Astrocyte (in vitro differentiated cells and primary cell): ENCODE data around the gene BMAL2. TPM values are rescaled to one million over a fixed set of nuclear protein-coding genes. Genes with fewer than 3 reads are reported as not detected.

Experiments
- DNase-seq: peaks from one replicate; pipeline ENCODE4 v3.0.0-alpha.2; 2010; ENCODE audit warnings: low read depth
- FAIRE-seq: peaks from 2 replicates; lab custom pipeline; 2011; peaks lifted over from hg19 to GRCh38; lab: Jason Lieb, UNC
- H2AFZ ChIP-seq: 2 replicates; pipeline ENCODE4 v1.6.0; 2012; ENCODE audit warnings: low read depth, low read length, inconsistent platforms
- H3K27ac ChIP-seq: 2 replicates; pipeline ENCODE4 v1.5.1; 2011; ENCODE audit warnings: low read depth, low read length, inconsistent platforms
- H3K27me3 ChIP-seq: 2 replicates; pipeline ENCODE4 v1.6.0; 2011; ENCODE audit warnings: low read length, inconsistent platforms; ENCODE audit not compliant: insufficient read depth
- H3K36me3 ChIP-seq: 2 replicates; pipeline ENCODE4 v1.5.1; 2011; ENCODE audit warnings: low read length, inconsistent platforms; ENCODE audit not compliant: insufficient read depth
- H3K4me1 ChIP-seq: 2 replicates; pipeline ENCODE4 v1.5.1; 2011; ENCODE audit warnings: low read length, inconsistent platforms; ENCODE audit not compliant: insufficient read depth
- H3K4me2 ChIP-seq: 2 replicates; pipeline ENCODE4 v1.6.0; 2012; ENCODE audit warnings: low read length, inconsistent platforms
- H3K4me3 ChIP-seq: 2 replicates; pipeline ENCODE4 v1.5.1; 2011; ENCODE audit warnings: low read depth, mild to moderate bottlenecking, low read length, inconsistent platforms; ENCODE audit not compliant: insufficient read depth
- H3K79me2 ChIP-seq: 2 replicates; pipeline ENCODE4 v1.6.0; 2012; ENCODE audit warnings: mild to moderate bottlenecking, low read length, inconsistent platforms; ENCODE audit not compliant: insufficient read depth
- H3K9ac ChIP-seq: 2 replicates; pipeline ENCODE4 v1.6.0; 2012; ENCODE audit warnings: mild to moderate bottlenecking, low read length, inconsistent platforms
- H3K9me3 ChIP-seq: 2 replicates; pipeline ENCODE4 v1.5.1; 2012; ENCODE audit warnings: low read depth, mild to moderate bottlenecking, low read length, inconsistent platforms; ENCODE audit not compliant: insufficient read depth
- H4K20me1 ChIP-seq: 2 replicates; pipeline ENCODE4 v1.6.0; 2012; ENCODE audit warnings: low read length, inconsistent platforms; ENCODE audit not compliant: insufficient read depth
- H3K27ac Mint-ChIP-seq: one replicate; pipeline ENCODE4 v1.8.0; 2021; ENCODE audit warnings: mild to moderate bottlenecking, mixed read lengths; ENCODE audit not compliant: unreplicated experiment
- H3K27me3 Mint-ChIP-seq: one replicate; pipeline ENCODE4 v1.8.0; 2021; ENCODE audit warnings: low read depth, mixed read lengths; ENCODE audit not compliant: unreplicated experiment
- H3K36me3 Mint-ChIP-seq: one replicate; pipeline ENCODE4 v1.8.0; 2021; ENCODE audit warnings: low read depth, mixed read lengths; ENCODE audit not compliant: unreplicated experiment
- H3K4me1 Mint-ChIP-seq: one replicate; pipeline ENCODE4 v1.8.0; 2021; ENCODE audit warnings: low read depth, mixed read lengths; ENCODE audit not compliant: unreplicated experiment
- H3K4me3 Mint-ChIP-seq: one replicate; pipeline ENCODE4 v1.8.0; 2021; ENCODE audit warnings: mild to moderate bottlenecking, moderate library complexity, mixed read lengths; ENCODE audit not compliant: unreplicated experiment
- H3K9me3 Mint-ChIP-seq: one replicate; pipeline ENCODE4 v1.8.0; 2021; ENCODE audit warnings: mild to moderate bottlenecking, mixed read lengths; ENCODE audit not compliant: unreplicated experiment
- EZH2 ChIP-seq: IDR thresholded peaks from 2 replicates; pipeline ENCODE4 v1.6.1; 2012; ENCODE audit warnings: mild to moderate bottlenecking, low read length, inconsistent platforms; ENCODE audit not compliant: insufficient read depth
- total RNA-seq: library from RNA; stranded (reverse); gene quantifications from 2 replicates; pipeline ENCODE4 v1.2.1, GENCODE V29; 2021
- TF ChIP-seq, protein P1 (sequence below): IDR thresholded peaks from 2 replicates; pipeline ENCODE4 v1.5.1; 2011; ENCODE audit warnings: low read depth, mild to moderate bottlenecking, inconsistent platforms, low read length, moderate library complexity; ENCODE audit not compliant: insufficient read depth

The BMAL2 gene
- total RNA-seq, 1 donor from 2014 or later = 13.6 TPM

DNA sequence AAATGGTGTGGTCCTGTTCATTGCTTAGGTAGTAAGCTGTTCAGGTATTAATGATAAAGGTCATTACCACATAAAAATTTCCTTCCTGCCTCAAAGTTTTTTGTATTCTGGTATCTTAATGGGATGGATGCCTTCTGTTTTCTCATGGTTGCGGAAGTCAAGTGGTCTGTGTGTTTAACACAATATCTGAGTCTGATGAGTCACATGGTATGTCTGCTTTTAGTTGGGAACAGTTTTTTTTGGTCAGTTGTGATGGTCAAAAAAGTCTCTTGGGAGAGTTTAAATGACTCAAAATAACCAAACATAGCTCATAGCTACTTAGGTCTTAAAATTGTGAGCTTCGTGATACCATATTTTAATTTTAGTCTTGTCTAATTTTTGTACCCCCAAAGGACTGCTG, 47.9 kb upstream of the BMAL2 start:
- TF ChIP-seq, protein P1, sequence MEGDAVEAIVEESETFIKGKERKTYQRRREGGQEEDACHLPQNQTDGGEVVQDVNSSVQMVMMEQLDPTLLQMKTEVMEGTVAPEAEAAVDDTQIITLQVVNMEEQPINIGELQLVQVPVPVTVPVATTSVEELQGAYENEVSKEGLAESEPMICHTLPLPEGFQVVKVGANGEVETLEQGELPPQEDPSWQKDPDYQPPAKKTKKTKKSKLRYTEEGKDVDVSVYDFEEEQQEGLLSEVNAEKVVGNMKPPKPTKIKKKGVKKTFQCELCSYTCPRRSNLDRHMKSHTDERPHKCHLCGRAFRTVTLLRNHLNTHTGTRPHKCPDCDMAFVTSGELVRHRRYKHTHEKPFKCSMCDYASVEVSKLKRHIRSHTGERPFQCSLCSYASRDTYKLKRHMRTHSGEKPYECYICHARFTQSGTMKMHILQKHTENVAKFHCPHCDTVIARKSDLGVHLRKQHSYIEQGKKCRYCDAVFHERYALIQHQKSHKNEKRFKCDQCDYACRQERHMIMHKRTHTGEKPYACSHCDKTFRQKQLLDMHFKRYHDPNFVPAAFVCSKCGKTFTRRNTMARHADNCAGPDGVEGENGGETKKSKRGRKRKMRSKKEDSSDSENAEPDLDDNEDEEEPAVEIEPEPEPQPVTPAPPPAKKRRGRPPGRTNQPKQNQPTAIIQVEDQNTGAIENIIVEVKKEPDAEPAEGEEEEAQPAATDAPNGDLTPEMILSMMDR = no peak
- Mint-ChIP-seq H3K36me3 (no peaks in the 10 kb centered on the region), H3K4me1 (peaks cover 39% of the 10 kb centered on the region), H3K27ac (peak overlapping the region; percentile 85), H3K4me3 (peak overlapping the region; percentile 17), H3K27me3 (no peaks in the 10 kb centered on the region), H3K9me3 (no peaks in the 10 kb centered on the region)
- no peak overlapping the region for H2AFZ ChIP-seq
- peaks cover 88% of the 10 kb centered on the region for H3K79me2 ChIP-seq
- H3K27ac ChIP-seq = peak overlapping the region; percentile 86
- no peaks in the 10 kb centered on the region for H3K9me3 ChIP-seq
- H3K9ac ChIP-seq = peak overlapping the region; percentile 37
- H3K4me3 ChIP-seq = no peak overlapping the region
- FAIRE-seq = peak; percentile 97
- no peaks in the 10 kb centered on the region for H3K27me3 ChIP-seq
- H3K4me1 ChIP-seq = peaks cover 24% of the 10 kb centered on the region
- peaks cover 10% of the 10 kb centered on the region for H3K36me3 ChIP-seq
- peak overlapping the region; percentile 66 for H3K4me2 ChIP-seq
- peaks cover 16% of the 10 kb centered on the region for H4K20me1 ChIP-seq
- DNase-seq = peak; percentile 92

- no peaks in the 10 kb centered on the region for H3K9me3 ChIP-seq
- no peaks in the 10 kb centered on the region for H3K36me3 Mint-ChIP-seq
- peak overlapping the region; percentile 85 for H3K27ac Mint-ChIP-seq
- H3K4me1 Mint-ChIP-seq = peaks cover 41% of the 10 kb centered on the region
- FAIRE-seq = no peak
- H3K27me3 Mint-ChIP-seq = no peaks in the 10 kb centered on the region
- H3K9me3 Mint-ChIP-seq = no peaks in the 10 kb centered on the region
- no peaks in the 10 kb centered on the region for H3K27me3 ChIP-seq
- DNase-seq = peak; percentile 29
- TF ChIP-seq EZH2 = no peak
- H4K20me1 ChIP-seq = peaks cover 22% of the 10 kb centered on the region
- H2AFZ ChIP-seq = no peak overlapping the region
- H3K4me1 ChIP-seq = peaks cover 24% of the 10 kb centered on the region
- H3K4me2 ChIP-seq = peak overlapping the region; percentile 66
- H3K4me3 ChIP-seq = no peak overlapping the region
- H3K36me3 ChIP-seq = peaks cover 10% of the 10 kb centered on the region
- H3K79me2 ChIP-seq = peaks cover 88% of the 10 kb centered on the region
- no peak overlapping the region for H3K4me3 Mint-ChIP-seq
- peak overlapping the region; percentile 37 for H3K9ac ChIP-seq
- peak overlapping the region; percentile 86 for H3K27ac ChIP-seq
Observed at GRCh38 chr12:27285403-27285802, 47.2 kb upstream of the BMAL2 start.

DNA sequence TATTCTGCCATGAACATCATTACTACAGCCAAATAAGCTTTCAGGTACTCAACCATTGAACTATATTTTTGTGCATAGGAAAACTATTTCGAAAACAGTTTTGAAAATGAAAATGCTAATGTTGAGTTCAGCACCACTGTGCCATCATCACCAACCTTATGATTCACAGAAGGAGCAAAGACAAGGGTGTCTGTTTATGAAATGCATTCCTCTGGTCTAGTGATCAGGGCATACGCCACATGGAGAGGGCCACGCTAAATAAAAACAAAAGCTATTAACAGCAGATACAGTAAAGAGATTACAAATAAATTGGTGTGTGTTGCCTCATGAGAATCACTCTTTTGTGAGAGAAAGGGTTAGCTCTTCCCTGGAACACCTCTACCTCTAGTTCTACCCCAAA, 43.2 kb upstream of the BMAL2 start:
- H4K20me1 ChIP-seq = peaks cover 56% of the 10 kb centered on the region
- H3K27ac Mint-ChIP-seq = no peak overlapping the region
- H3K4me1 ChIP-seq = peaks cover 38% of the 10 kb centered on the region

More for the DNA sequence above, 43.2 kb upstream of the BMAL2 start:
- H3K27me3 ChIP-seq = no peaks in the 10 kb centered on the region
- no peak overlapping the region for H3K9ac ChIP-seq
- H3K4me2 ChIP-seq = no peak overlapping the region
- peaks cover 90% of the 10 kb centered on the region for H3K79me2 ChIP-seq
- peaks cover 3% of the 10 kb centered on the region for H3K36me3 ChIP-seq
- H2AFZ ChIP-seq = no peak overlapping the region
- Mint-ChIP-seq H3K36me3 (no peaks in the 10 kb centered on the region), H3K4me1 (peaks cover 44% of the 10 kb centered on the region), H3K4me3 (no peak overlapping the region), H3K27me3 (no peaks in the 10 kb centered on the region), H3K9me3 (no peaks in the 10 kb centered on the region)
- no peak for FAIRE-seq
- peak; percentile 22 for DNase-seq
- no peaks in the 10 kb centered on the region for H3K9me3 ChIP-seq
- H3K4me3 ChIP-seq = no peak overlapping the region
- peak overlapping the region; percentile 14 for H3K27ac ChIP-seq
- TF ChIP-seq EZH2 = no peak
- TF ChIP-seq, protein P1 = no peak
